NOMO-1 treated with DMSO at 0.1 percent for 48 hours (cell line): ENCODE measurements around the gene CACNB2.
"Not testable (repeated sequence)": the region's sequence is repeated elsewhere in the genome, so short reads cannot be mapped to it uniquely, and the experiment has no call there.

Source experiments
- DNase-seq: peaks from one replicate; lab custom pipeline; 2025; ENCODE audit not compliant: unreplicated experiment; lab: John Stamatoyannopoulos, UW

Gene CACNB2

GRCh38 chr10:18439601-18440000 is 299.4 kb downstream of the CACNB2 start:
- no peak for DNase-seq

GRCh38 chr10:18445635-18446034 is 305.4 kb downstream of the CACNB2 start:
- DNase-seq: not testable (repeated sequence)

GRCh38 chr10:18446205-18446604 is 306.0 kb downstream of the CACNB2 start:
- no peak for DNase-seq

GRCh38 chr10:18449611-18450026 is 309.4 kb downstream of the CACNB2 start:
- no peak for DNase-seq

DNA sequence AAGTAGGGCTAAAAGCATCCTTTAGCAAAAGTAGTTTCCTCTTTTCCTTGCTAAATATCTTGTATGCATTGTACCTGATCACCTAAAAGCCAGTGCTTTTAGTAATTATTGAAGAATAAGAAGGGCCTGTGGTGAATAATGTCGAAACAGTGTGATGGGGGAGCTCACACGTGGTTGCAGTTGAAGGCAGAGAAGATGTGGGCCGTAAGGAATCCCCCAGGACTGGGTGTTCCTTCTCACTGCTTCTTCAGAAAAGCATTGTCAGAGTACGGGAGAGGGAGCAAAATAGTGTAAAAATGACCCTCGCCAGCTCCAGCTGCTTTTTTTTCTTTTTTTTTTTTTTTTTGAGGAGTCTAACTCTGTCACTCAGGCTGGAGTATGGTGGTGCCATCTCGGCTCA is 310.1 kb downstream of the CACNB2 start:
- DNase-seq: no peak

- no peak for DNase-seq
These were observed 315.1 kb downstream of the CACNB2 start for GRCh38 chr10:18455086-18455884.

DNA sequence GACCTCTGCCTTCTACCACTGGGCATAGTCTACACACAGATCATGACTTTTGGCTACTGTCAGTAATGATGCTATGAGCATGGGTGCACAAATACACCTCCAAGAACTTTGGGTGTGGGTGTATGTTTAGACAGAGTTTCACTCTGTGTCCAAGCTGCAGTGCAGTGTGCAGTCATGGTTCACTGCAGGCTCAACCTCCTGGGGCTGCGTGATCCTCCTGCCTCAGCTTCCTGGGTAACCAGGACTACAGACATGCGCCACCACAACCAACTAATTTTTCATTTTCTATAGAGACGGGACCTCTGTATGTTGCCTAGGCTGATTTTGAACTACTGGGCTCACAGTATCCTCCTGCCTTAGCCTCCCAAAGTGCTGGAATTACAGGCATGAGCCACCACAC is 316.8 kb downstream of the CACNB2 start:
- DNase-seq: no peak

- DNase-seq: no peak
These were observed 319.8 kb downstream of the CACNB2 start for GRCh38 chr10:18460032-18460431.

GRCh38 chr10:18463673-18464211 is 323.5 kb downstream of the CACNB2 start:
- DNase-seq: no peak

GRCh38 chr10:18469125-18469524 is 328.9 kb downstream of the CACNB2 start:
- no peak for DNase-seq

GRCh38 chr10:18472977-18473376 is 332.8 kb downstream of the CACNB2 start:
- no peak for DNase-seq

DNA sequence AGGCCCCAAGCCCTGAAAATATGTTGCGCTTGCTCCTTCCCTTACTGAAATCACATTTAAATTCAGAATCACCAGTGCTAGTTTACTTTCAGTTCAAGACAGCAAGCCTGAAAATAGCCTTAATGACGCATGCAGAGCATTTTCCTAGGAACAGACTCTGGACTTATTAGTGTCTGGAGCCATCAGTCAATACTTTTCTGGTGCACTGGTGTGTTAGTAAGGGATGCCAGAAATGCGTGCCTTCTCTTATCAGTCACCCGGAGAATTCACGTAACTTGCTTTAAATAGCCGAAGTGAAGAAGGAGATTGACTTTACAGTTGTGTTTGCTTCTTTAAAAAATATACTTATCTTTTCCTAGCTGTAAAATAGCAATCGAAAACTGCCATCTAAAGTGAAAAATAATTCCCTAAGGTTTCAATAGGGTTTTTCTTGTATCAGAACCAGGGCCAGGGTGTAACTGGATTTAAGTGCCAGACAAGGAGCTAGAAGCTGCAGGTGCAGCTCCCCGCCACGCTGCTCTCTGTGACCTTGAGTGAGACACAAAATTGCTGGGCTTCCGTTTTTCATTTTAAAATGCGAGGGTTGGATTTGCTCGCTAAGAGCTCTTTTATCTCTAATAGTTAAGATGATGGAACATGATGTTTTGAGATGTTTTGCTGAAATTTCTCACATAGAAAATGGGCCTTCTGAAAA is 333.3 kb downstream of the CACNB2 start:
- DNase-seq: no peak

- no peak for DNase-seq
These were observed 333.9 kb downstream of the CACNB2 start for GRCh38 chr10:18474118-18474455.

DNA sequence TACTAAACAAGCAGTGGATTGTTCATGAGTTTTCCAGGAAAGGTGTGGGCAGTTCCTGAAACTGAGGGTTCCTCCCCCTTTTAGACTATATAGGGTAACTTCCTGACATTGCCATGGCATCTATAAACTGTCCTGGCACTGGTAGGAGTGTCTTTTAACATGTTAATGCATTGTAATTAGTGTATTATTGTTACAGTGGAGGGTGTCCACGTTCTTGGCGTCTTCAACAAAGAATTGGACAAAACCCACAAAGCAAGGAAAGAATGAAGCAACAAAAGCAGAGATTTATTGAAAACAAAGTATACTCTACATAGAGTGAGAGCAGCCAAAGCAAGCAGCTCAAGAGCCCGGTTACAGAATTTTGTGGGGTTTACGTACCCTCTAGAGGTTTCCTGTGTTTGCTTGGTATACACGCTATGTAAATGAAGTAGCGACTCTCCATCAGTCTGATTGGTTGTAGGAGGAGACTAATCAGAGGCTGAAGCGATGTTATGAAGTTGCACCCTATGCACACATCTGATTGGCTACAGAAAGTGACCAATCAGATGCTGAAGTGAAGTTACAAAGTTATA is 335.9 kb downstream of the CACNB2 start:
- DNase-seq: no peak

DNA sequence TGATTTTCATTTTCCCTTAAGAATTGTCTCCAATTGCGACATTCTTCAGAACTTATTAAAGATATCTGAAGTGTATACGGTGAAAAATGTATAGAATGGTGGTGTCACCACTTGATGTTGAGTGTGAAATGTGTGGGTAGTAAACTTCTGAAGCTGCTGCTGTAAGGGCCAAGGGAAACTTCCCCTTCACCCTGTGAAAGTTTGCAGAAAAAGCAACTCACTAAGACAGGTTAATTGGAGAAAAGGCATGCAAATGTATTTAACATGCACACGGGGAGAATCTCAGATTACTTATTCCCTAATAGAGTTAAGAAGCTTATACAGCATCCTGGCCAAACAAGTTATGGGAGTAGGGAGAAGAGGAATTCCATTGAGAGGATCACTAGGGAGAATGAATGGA is 338.1 kb downstream of the CACNB2 start:
- no peak for DNase-seq

- DNase-seq: no peak
These were observed 339.3 kb downstream of the CACNB2 start for GRCh38 chr10:18479502-18479901.

DNA sequence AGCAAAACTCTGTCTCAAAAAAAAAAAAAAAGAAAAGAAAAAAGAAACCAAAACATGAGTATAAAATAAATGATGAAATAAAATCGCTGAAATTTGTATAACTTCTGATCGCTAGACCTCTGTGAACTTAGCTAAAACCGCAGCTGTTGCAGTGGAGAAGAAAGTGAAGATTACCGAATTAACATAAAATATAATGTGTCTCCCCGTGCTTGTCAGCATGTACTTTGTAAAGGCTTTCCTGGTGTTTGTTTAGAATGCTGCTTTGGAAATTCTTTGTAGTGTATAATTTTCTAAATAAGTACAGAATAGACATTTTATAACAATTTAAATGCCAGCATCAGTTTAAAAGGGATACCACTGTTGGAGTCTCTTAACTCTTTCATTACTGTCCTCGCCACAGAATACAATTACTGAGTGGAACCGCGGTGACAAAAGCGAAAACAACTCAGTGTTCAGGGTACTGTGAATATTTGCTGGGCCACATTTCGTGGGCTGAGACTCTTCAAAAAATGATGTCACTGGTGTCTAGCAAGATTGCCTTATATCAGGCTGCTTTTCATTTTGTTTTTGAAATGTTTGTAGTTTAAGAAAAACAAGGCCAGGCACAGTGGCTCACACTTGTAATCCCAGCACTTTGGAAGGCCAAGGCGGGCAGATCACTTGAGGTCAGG is 343.4 kb downstream of the CACNB2 start:
- no peak for DNase-seq

GRCh38 chr10:18486438-18486837 is 346.2 kb downstream of the CACNB2 start:
- no peak for DNase-seq

DNA sequence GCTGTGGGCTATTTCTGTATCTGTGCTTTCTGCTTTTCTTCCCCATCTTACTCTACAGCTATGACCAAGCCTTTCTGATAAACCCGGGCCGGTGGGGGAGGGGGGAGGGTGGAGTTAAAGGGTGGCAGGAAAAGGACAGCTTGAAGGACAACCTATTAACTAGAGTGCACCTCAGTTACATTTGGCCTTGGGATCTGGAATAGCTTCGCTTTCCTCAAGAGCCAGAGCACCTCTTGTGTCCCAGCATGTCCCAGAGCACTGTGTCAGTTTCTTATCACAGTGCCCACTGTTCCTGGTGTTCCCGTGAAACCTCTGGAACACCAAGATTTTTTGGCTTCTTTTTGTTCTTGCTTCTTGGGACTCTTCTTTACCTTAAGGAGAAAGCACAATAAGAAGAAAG is 350.5 kb downstream of the CACNB2 start:
- no peak for DNase-seq

DNA sequence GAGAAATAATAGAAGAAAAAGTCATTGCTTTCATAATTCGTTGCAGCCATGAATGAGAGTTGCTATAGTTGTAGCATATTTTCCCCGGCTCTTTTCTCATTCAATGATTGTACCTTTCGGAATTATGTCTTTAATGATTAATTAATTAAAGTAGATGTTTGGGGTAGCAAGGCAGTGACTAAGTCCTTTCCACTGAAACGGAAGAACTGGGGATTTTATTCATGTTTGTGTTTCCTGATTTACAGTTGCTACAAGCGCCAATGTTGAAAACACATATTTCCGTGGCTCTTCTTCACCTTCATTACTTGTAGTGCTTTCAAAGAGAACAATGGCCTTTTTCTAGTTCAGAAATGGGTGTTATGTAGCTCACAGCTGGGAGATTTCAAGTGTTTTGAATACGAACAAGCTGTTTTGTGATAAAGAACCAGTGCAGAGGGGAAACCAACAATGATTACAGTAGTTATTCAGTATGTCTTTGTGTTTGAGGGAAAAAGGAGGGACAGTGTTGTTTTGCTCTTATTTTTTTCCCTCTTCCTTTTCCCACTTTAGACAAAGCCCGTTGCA is 357.7 kb downstream of the CACNB2 start:
- DNase-seq: no peak

GRCh38 chr10:18498998-18499397 is 358.8 kb downstream of the CACNB2 start:
- DNase-seq: no peak
